GM12878 (cell line): ENCODE results near the gene PTMA. TPM values are rescaled to one million over a fixed set of nuclear protein-coding genes. Genes with fewer than 3 reads are reported as not detected.

Experiments used
- ATAC-seq: fragments of 200-7000 bp; cut with Tn5 transposase; 3 replicates; pipeline ENCODE4 v1.9.1; 2020; ENCODE audit warnings: mild to moderate bottlenecking, moderate library complexity
- Bru-seq: library from RNA; stranded (reverse); fragments of 400-500 nt; gene quantifications from one replicate; lab custom pipeline; 2021; lab: Mats Ljungman, UMichigan
- BruChase-seq, 2 experiments: library from RNA; stranded (reverse); fragments of 400-500 nt; gene quantifications; one replicate each; lab custom pipeline; 2021; lab: Mats Ljungman, UMichigan
- BruUV-seq: library from RNA; stranded (reverse); fragments of 400-500 nt; replicated peaks from 2 replicates; lab custom pipeline; 2021; lab: Mats Ljungman, UMichigan
- CTCF ChIA-PET: fragments of 300-600 bp; sonication (Branson Sonifier 250); formaldehyde crosslinking; extraction: SDS; loops from one replicate; lab custom pipeline; 2021; ENCODE audit warnings: inconsistent platforms; lab: Yijun Ruan, JAX
- POLR2A ChIA-PET: fragments of 350-600 bp; formaldehyde crosslinking; extraction: SDS; loops from one replicate; lab custom pipeline; 2021; ENCODE audit warnings: inconsistent platforms; lab: Charles Lee
- RAD21 ChIA-PET: fragments of 300-600 bp; sonication (Branson Sonifier 250); formaldehyde crosslinking; loops from one replicate; lab custom pipeline; 2023; ENCODE audit warnings: antibody characterized with exemption; ENCODE audit not compliant: unreplicated experiment; lab: Charles Lee
- SMC1A ChIA-PET: fragments of 300-600 bp; sonication (Branson Sonifier 250); formaldehyde crosslinking; loops from one replicate; lab custom pipeline; 2023; ENCODE audit not compliant: unreplicated experiment, uncharacterized antibody; lab: Charles Lee
- DNase-seq: peaks from one replicate; pipeline ENCODE4 v3.0.0-alpha.2; 2011; ENCODE audit warnings: low read depth, low spot score
- FAIRE-seq: peaks from 3 replicates; lab custom pipeline; 2011; peaks lifted over from hg19 to GRCh38; lab: Jason Lieb, UNC
- H2AFZ ChIP-seq: 2 replicates; pipeline ENCODE4 v1.6.0; 2011; ENCODE audit warnings: low read depth, low read length, control low read depth; ENCODE audit not compliant: control insufficient read depth
- H3K27ac ChIP-seq: 2 replicates; pipeline ENCODE4 v1.5.1; 2011; ENCODE audit warnings: control low read depth; ENCODE audit not compliant: control insufficient read depth, insufficient read depth
- H3K27me3 ChIP-seq, 2 experiments: replicated peaks in 1 of 2; 2 replicates each; pipeline versions ENCODE4 v1.6.0 to v1.6.1; 2011; ENCODE audit warnings: low read length in 1 of 2; ENCODE audit not compliant: control insufficient read depth in 2 of 2, insufficient read depth in 2 of 2
- H3K36me3 ChIP-seq, 2 experiments: 2 replicates each; pipeline ENCODE4 v1.5.1; 2011; ENCODE audit warnings: low read length in 1 of 2; ENCODE audit not compliant: control insufficient read depth in 2 of 2, insufficient read depth in 2 of 2
- H3K4me1 ChIP-seq: 2 replicates; pipeline ENCODE4 v1.6.1; 2011; ENCODE audit warnings: mild to moderate bottlenecking, low read length, moderate library complexity, mixed read lengths; ENCODE audit not compliant: control insufficient read depth, insufficient read depth
- H3K4me2 ChIP-seq: 2 replicates; pipeline ENCODE4 v1.6.0; 2011; ENCODE audit warnings: control low read depth; ENCODE audit not compliant: control insufficient read depth, insufficient read depth
- H3K4me3 ChIP-seq: fragments of 200-600 bp; sonication (generic); 2 replicates; pipeline ENCODE4 v1.5.1; 2016
- H3K79me2 ChIP-seq: 2 replicates; pipeline ENCODE4 v1.6.0; 2011; ENCODE audit warnings: low read length; ENCODE audit not compliant: control insufficient read depth, insufficient read depth
- H3K9ac ChIP-seq: 2 replicates; pipeline ENCODE4 v1.8.0; 2011; ENCODE audit warnings: low read length, control low read depth, mixed read lengths; ENCODE audit not compliant: control insufficient read depth, insufficient read depth
- H3K9me3 ChIP-seq: replicated peaks from 3 replicates; pipeline ENCODE4 v1.5.1; 2011; ENCODE audit warnings: mild to moderate bottlenecking, low read length; ENCODE audit not compliant: control insufficient read depth, insufficient read depth
- H4K20me1 ChIP-seq: 2 replicates; pipeline ENCODE4 v1.6.0; 2011; ENCODE audit not compliant: control insufficient read depth, insufficient read depth
- ASH2L ChIP-seq: fragments of 300-600, 200-600 bp; sonication (generic); IDR thresholded peaks from 2 replicates; pipeline ENCODE4 v1.6.1; 2017; ENCODE audit warnings: low read depth, mild to moderate bottlenecking, borderline replicate concordance
- GATAD2B ChIP-seq: fragments of 450-650 bp; conservative IDR thresholded peaks from 2 replicates; pipeline ENCODE4 v1.6.1; 2017; ENCODE audit warnings: low read depth, mild to moderate bottlenecking, moderate library complexity
- HDAC6 ChIP-seq: fragments of 200-600 bp; sonication (generic); IDR thresholded peaks from one replicate; pipeline ENCODE4 v1.8.0; 2017; ENCODE audit warnings: antibody characterized with exemption; ENCODE audit not compliant: unreplicated experiment
- IRF4 ChIP-seq: IDR thresholded peaks from 2 replicates; pipeline ENCODE4 v1.6.1; 2011; ENCODE audit warnings: low read depth, low read length
- JUND ChIP-seq: IDR thresholded peaks from 2 replicates; pipeline ENCODE4 v1.6.1; 2012; ENCODE audit warnings: low read depth, mild to moderate bottlenecking, low read length, improper control_type of control experiment, moderate library complexity
- KAT2A ChIP-seq: conservative IDR thresholded peaks from 2 replicates; pipeline ENCODE4 v1.6.1; 2011; ENCODE audit warnings: low read depth, low read length; ENCODE audit not compliant: control insufficient read depth
- MAX ChIP-seq: IDR thresholded peaks from 2 replicates; pipeline ENCODE4 v1.6.1; 2012; ENCODE audit warnings: low read depth, low read length, improper control_type of control experiment
- SREBF1 ChIP-seq: IDR thresholded peaks from 2 replicates; pipeline ENCODE4 v1.6.1; 2012; ENCODE audit warnings: mild to moderate bottlenecking, low read length
- SREBF2 ChIP-seq: IDR thresholded peaks from 2 replicates; pipeline ENCODE4 v1.6.1; 2012; ENCODE audit warnings: mild to moderate bottlenecking, low read length
- ZBTB11 ChIP-seq: fragments of 450-650 bp; formaldehyde crosslinking; IDR thresholded peaks from 2 replicates; pipeline ENCODE4 v1.5.0; 2022; ENCODE audit warnings: mild to moderate bottlenecking, missing genetic modification characterization
- WGBS: methylation state at CpG from one replicate; pipeline ENCODE4 v1.1.6; 2016; ENCODE audit warnings: low lambda C conversion rate; ENCODE audit not compliant: insufficient replicate concordance, insufficient coverage; ENCODE audit errors: missing lambda C conversion rate; 5-methylcytosine and 5-hydroxymethylcytosine counted together
- in situ Hi-C: fragments of 300-500 bp; cut with MboI; formaldehyde crosslinking; loops from 9 replicates; pipeline ENCODE4 v1.14.3; 2018; ENCODE audit warnings: mixed read lengths
- intact Hi-C: fragments of 100-400 bp; cut with micrococcal nuclease; formaldehyde crosslinking; loops from one replicate; pipeline ENCODE4 v1.14.2; 2022; ENCODE audit not compliant: unreplicated experiment
- long read RNA-seq, 2 experiments: library from polyadenylated mRNA; unstranded; transcript quantifications; one replicate each; pipeline ENCODE4 v2.0.0, GENCODE V29; 2019 to 2020
- polyA minus RNA-seq, 3 experiments: library from RNA; depleted of rRNA, polyadenylated mRNA; stranded (reverse); fragments of >200 nt; gene quantifications; 2 replicates each; pipeline ENCODE4 v1.2.3, GENCODE V29; 2011
- polyA plus RNA-seq, 11 experiments: library from polyadenylated mRNA; depleted of rRNA in 4 of 11; unstranded in 6 of 11; stranded (reverse) in 5 of 11; fragments of >200 nt; fragmentation: Nextera tagmentation in 4 of 11; fragmentation: Illumina TruSeq in 1 of 11; extraction: Ambion mirVana in 4 of 11; extraction: Trizol in 1 of 11; gene quantifications; 1 replicate in 1 of 11; 2 replicates in 10 of 11; pipeline versions ENCODE4 v1.2.1 to v1.2.3, GENCODE V29; 2011 to 2016; ENCODE audit warnings: inconsistent platforms in 2 of 11, missing spikeins in 2 of 11, low read depth in 1 of 11
- total RNA-seq, 4 experiments: library from RNA; depleted of rRNA in 3 of 4; stranded (reverse); fragments of >200 nt in 3 of 4; fragmentation: Illumina TruSeq in 1 of 4; extraction: Trizol in 1 of 4; gene quantifications; 2 replicates each; pipeline versions ENCODE4 v1.2.1 to v1.2.3, GENCODE V29; 2013 to 2021
- TF ChIP-seq, protein P1 (sequence below): IDR thresholded peaks from 2 replicates; pipeline ENCODE4 v1.6.1; 2011; ENCODE audit warnings: borderline replicate concordance, low read depth, mild to moderate bottlenecking, moderate library complexity, mixed read lengths, low read length; ENCODE audit not compliant: insufficient read depth; ENCODE audit errors: extremely low read length

Gene PTMA, protein sequence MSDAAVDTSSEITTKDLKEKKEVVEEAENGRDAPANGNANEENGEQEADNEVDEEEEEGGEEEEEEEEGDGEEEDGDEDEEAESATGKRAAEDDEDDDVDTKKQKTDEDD
- total RNA-seq (2013; cell fraction: nucleolus; rRNA removed): 157 and 167 TPM in 2 replicates
- 1,683 and 1,891 TPM in 2 replicates for total RNA-seq (2014; rRNA removed)
- total RNA-seq (2014; rRNA removed; fragmentation: Illumina TruSeq; extraction: Trizol): 3,682 and 3,944 TPM in 2 replicates
- total RNA-seq (2021): 2,403 and 2,413 TPM in 2 replicates
- 1,103 TPM for polyA plus RNA-seq (2011; ENCODE audit: low read depth)
- polyA plus RNA-seq (2011; rRNA removed): 1,144 and 1,534 TPM in 2 replicates
- 791 and 1,273 TPM in 2 replicates for polyA plus RNA-seq (2011; cell fraction: cytosol; rRNA removed)
- polyA plus RNA-seq (2011; cell fraction: nucleus; rRNA removed): 515 and 1,224 TPM in 2 replicates
- 2,072 and 2,223 TPM in 2 replicates for polyA plus RNA-seq (2012)
- 2,851 and 4,022 TPM in 2 replicates for polyA plus RNA-seq (2014; fragmentation: Illumina TruSeq; extraction: Trizol)
- 1,000 to 10,000 TPM; 3,548 to 5,018 TPM for polyA plus RNA-seq (2014; fragmentation: Nextera tagmentation; extraction: Ambion mirVana)
- polyA plus RNA-seq (2014; rRNA removed): 2,120 and 2,624 TPM in 2 replicates
- 1,000 to 10,000 TPM; 3,379 to 3,894 TPM for polyA plus RNA-seq (2016; fragmentation: Nextera tagmentation; extraction: Ambion mirVana)
- polyA minus RNA-seq (2011; rRNA and poly(A)+ RNA removed): 163 and 293 TPM in 2 replicates
- polyA minus RNA-seq (2011; cell fraction: cytosol; rRNA and poly(A)+ RNA removed): 590 and 681 TPM in 2 replicates
- 194 and 317 TPM in 2 replicates for polyA minus RNA-seq (2011; cell fraction: nucleus; rRNA and poly(A)+ RNA removed)
- percentile 100 among the genes with signal in this experiment for Bru-seq, nascent RNA
- BruChase-seq, experiment 1, labeled RNA remaining after a 6-hour chase: percentile 100 among the genes with signal in this experiment
- BruChase-seq, experiment 2, labeled RNA remaining after a 2-hour chase: percentile 100 among the genes with signal in this experiment
- long read RNA-seq, experiment 1, transcript PTMA-202 (5 exons, 1,221 nt): major isoform, 3,154 of 3,783 reads
- long read RNA-seq, experiment 1, transcript PTMA-211 (4 exons, 621 nt): minor isoform, 7 of 3,783 reads
- long read RNA-seq, experiment 1, transcript PTMA-201 (5 exons, 1,212 nt): minor isoform, 222 of 3,783 reads
- long read RNA-seq, experiment 1, partial matches to known transcripts: 105 of 3,783 reads
- long read RNA-seq, experiment 1, other reads (novel, unspliced or antisense): 293 of 3,783 reads
- long read RNA-seq, experiment 2, transcript PTMA-211 (4 exons, 621 nt): minor isoform, 12 of 2,614 reads
- long read RNA-seq, experiment 2, transcript PTMA-202 (5 exons, 1,221 nt): major isoform, 2,151 of 2,614 reads
- long read RNA-seq, experiment 2, transcript PTMA-201 (5 exons, 1,212 nt): minor isoform, 163 of 2,614 reads
- long read RNA-seq, experiment 2, partial matches to known transcripts: 223 of 2,614 reads
- long read RNA-seq, experiment 2, other reads (novel, unspliced or antisense): 62 of 2,614 reads

GRCh38 chr2:231707927-231708772, at the start of gene PTMA:
TSS of gene PTMA (plus strand) at chr2:231708525. CDS start at chr2:231708707, 182 bp downstream.
- Histone ChIP-seq H3K4me2 (peak within 1 kb of the TSS; percentile 82), H3K9me3 (no peaks in the 10 kb centered on the region), H3K27ac (peak within 1 kb of the TSS; percentile 100), H4K20me1 (peaks cover 15% of the 10 kb centered on the region), H3K9ac (peak within 1 kb of the TSS; percentile 100), H3K4me1 (peaks cover 20% of the 10 kb centered on the region), H3K36me3 (peaks cover 8 to 12% of the 10 kb centered on the region in 2 experiments), H3K79me2 (peaks cover 69% of the 10 kb centered on the region), H3K27me3 (no peaks in the 10 kb centered on the region), H2AFZ (peak within 1 kb of the TSS; percentile 99), H3K4me3 (peak within 1 kb of the TSS; percentile 86)
- ATAC-seq (peak; percentile 72), FAIRE-seq (peak; percentile 91), DNase-seq (peak; percentile 98)
- no TSS peak for BruUV-seq
- in situ Hi-C loops (no loop called here), intact Hi-C loops (loop anchor here (1.0 kb wide), 3 partner anchors 46 to 95 kb away; partner anchors contain the start of gene PDE6D)
- under 1% methylated on average over 72 of the region's 97 CpGs for WGBS
- ChIA-PET RAD21 (interaction anchor here (0.9 to 5.2 kb wide), 8 partner anchors 13 to 96 kb away, joined by 3 to 38 read pairs (median 8); no protein-coding TSS in a partner anchor), SMC1A (interaction anchor here (0.9 to 16.5 kb wide), 3 partner anchors 24 to 95 kb away, joined by 3 to 343 read pairs (median 10); no protein-coding TSS in a partner anchor), POLR2A (interaction anchor here (0.8 to 4.4 kb wide), 14 partner anchors 9 to 244 kb away, joined by 3 to 78 read pairs (median 5); partner anchors contain the start of gene NCL), CTCF (interaction anchor here (0.7 to 10.5 kb wide), 7 partner anchors 9 to 96 kb away, joined by 3 to 164 read pairs (median 6); no protein-coding TSS in a partner anchor)
- TF ChIP-seq GATAD2B (peak; percentile 97), HDAC6 (no peak), SREBF1 (no peak), KAT2A (no peak), IRF4 (no peak), MAX (peak; percentile 58), ZBTB11 (CRISPR knock-in tag) (no peak), JUND (no peak), SREBF2 (no peak), ASH2L (no peak)
- TF ChIP-seq, protein P1, sequence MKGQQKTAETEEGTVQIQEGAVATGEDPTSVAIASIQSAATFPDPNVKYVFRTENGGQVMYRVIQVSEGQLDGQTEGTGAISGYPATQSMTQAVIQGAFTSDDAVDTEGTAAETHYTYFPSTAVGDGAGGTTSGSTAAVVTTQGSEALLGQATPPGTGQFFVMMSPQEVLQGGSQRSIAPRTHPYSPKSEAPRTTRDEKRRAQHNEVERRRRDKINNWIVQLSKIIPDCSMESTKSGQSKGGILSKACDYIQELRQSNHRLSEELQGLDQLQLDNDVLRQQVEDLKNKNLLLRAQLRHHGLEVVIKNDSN: no peak
